GM12865 (cell line): ENCODE data around the gene DGKA.
"Not testable (repeated sequence)": the region's sequence is repeated elsewhere in the genome, so short reads cannot be mapped to it uniquely, and the experiment has no call there.

Experiments used
- DNase-seq: peaks from one replicate; pipeline ENCODE4 v3.0.0; 2010; ENCODE audit warnings: low read depth
- H3K4me3 ChIP-seq: 2 replicates; pipeline ENCODE4 v1.5.1; 2011; ENCODE audit warnings: mild to moderate bottlenecking, low read depth, low read length, control low read depth
- TF ChIP-seq, protein P1 (sequence below): IDR thresholded peaks from 2 replicates; pipeline ENCODE4 v1.5.1; 2011; ENCODE audit warnings: low read length, control low read depth, low read depth, inconsistent platforms; ENCODE audit not compliant: insufficient read depth; ENCODE audit errors: missing control alignments

DGKA gene

DNA sequence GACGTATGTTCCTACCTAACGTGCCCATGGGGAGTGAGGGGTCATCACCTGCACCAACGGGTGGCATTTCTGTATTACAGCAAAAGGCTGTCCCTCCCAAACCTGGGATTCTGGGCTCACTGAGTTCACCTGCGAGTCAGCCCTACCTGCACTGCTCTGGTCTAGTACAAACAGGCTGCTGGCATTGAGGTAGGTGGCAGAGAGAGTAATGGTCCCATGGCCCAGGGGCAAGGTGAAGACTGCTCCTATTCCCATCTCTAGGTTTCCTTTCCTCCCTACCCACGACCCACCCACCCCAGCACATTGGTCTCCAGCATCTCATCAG lies 66.5 kb downstream of the DGKA start:
- DNase-seq: no peak
- TF ChIP-seq, protein P1, sequence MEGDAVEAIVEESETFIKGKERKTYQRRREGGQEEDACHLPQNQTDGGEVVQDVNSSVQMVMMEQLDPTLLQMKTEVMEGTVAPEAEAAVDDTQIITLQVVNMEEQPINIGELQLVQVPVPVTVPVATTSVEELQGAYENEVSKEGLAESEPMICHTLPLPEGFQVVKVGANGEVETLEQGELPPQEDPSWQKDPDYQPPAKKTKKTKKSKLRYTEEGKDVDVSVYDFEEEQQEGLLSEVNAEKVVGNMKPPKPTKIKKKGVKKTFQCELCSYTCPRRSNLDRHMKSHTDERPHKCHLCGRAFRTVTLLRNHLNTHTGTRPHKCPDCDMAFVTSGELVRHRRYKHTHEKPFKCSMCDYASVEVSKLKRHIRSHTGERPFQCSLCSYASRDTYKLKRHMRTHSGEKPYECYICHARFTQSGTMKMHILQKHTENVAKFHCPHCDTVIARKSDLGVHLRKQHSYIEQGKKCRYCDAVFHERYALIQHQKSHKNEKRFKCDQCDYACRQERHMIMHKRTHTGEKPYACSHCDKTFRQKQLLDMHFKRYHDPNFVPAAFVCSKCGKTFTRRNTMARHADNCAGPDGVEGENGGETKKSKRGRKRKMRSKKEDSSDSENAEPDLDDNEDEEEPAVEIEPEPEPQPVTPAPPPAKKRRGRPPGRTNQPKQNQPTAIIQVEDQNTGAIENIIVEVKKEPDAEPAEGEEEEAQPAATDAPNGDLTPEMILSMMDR: no peak

GRCh38 chr12:55999522-55999921 lies 68.6 kb downstream of the DGKA start:
- DNase-seq, H3K4me3 ChIP-seq: not testable (repeated sequence)

More for the DNA sequence above, 66.5 kb downstream of the DGKA start:
- peak overlapping the region; percentile 86 for H3K4me3 ChIP-seq

DNA sequence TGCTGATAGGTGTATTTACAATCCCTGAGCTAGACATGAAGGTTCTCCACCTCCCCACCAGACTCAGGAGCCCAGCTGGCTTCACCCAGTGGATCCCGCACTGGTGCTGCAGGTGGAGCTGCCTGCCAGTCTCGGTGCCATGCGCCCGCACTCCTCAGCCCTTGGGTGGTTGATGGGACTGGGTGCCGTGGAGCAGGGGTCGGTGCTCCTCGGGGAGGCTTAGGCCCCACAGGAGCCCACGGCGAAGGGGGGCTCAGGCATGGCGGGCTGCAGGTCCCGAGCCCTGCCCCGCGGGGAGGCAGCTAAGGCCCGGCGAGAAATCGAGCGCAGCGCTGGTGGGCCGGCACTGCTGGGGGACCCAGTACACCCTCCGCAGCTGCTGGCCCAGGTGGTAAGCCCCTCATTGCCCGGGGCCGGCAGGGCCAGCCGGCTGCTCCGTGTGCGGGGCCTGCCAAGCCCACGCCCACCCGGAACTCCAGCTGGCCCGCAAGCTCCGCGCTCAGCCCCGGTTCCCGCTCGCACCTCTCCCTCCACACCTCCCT lies 69.1 kb downstream of the DGKA start:
- H3K4me3 ChIP-seq, DNase-seq: not testable (repeated sequence)

DNA sequence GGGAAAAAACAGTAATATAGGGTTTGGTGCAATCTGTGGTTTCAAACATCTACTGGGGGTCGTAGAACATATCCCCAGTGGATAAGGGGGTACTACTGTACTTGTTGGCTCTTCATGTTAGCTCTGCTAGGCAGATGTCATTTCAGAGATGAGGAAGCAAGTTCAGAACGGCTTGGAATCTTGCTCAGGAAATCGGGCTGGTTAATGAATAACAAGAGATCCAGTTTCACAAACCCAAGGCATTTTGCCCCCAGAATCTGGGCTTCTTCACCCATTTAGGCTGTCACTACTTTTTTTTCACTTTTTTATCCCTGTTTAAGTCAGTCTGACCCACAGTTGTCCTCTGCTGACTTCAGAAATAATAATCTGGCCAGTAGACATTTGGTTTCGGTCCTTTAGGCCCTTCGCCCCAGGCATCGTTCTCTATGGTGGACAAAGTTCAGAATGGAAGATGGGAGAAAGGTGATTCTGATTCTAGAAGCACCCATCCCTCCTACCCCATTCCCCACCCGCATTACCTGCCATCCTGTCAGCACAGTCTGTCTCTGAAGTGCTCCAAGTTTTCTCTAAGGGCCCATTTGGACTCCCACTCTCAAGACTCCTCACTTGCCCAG lies 70.6 kb downstream of the DGKA start:
- DNase-seq: no peak
- H3K4me3 ChIP-seq: no peak overlapping the region
- TF ChIP-seq, protein P1: no peak

DNA sequence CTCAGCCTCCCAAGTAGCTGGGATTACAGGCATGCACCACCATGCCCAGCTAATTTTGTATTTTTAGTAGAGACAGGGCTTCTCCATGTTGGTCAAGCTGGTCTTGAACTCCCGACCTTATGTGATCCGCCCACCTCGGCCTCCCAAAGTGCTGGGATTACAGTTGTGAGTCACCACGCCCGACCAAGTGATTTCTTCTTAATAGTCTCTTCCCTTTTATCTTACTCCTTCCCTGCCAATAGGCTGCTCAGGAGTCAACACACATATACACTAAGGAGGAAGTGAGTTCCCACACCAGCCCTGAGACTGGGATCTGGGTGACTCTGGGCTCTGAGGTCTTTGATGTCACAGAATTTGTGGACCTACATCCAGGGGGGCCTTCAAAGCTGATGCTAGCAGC lies 72.4 kb downstream of the DGKA start:
- not testable (repeated sequence) for DNase-seq

More for the DNA sequence above, 72.4 kb downstream of the DGKA start:
- not testable (repeated sequence) for H3K4me3 ChIP-seq
